Stimulated activated CD4-positive, alpha-beta T cell treated with anti-CD3 and anti-CD28 coated beads, Interleukin-1b, Interleukin-23, amount 100 ng/mL, for 48 hours (primary cell): ENCODE measurements around the gene FBXO38.
"Not testable (repeated sequence)": the region's sequence is repeated elsewhere in the genome, so short reads cannot be mapped to it uniquely, and the experiment has no call there.

Source experiments
- DNase-seq: peaks from one replicate; pipeline ENCODE4 v3.0.0-alpha.2; 2020

Gene FBXO38

GRCh38 chr5:148437249-148437648, 53.5 kb downstream of the FBXO38 start:
- no peak for DNase-seq

GRCh38 chr5:148438933-148439332, 55.2 kb downstream of the FBXO38 start:
- DNase-seq: no peak

GRCh38 chr5:148443241-148443640, 59.5 kb downstream of the FBXO38 start:
- no peak for DNase-seq

GRCh38 chr5:148443998-148444397, 60.2 kb downstream of the FBXO38 start:
- DNase-seq: peak; percentile 24

GRCh38 chr5:148445578-148445977, 61.8 kb downstream of the FBXO38 start:
- DNase-seq: no peak

GRCh38 chr5:148446611-148447010, 62.9 kb downstream of the FBXO38 start:
- no peak for DNase-seq

- DNase-seq: no peak
Measured at GRCh38 chr5:148452499-148453193, 68.9 kb downstream of the FBXO38 start.

- DNase-seq: no peak
Measured at GRCh38 chr5:148454576-148454975, 70.8 kb downstream of the FBXO38 start.

- DNase-seq: no peak
Measured at GRCh38 chr5:148455185-148455584, 71.4 kb downstream of the FBXO38 start.

GRCh38 chr5:148457183-148457620, 73.4 kb downstream of the FBXO38 start:
- DNase-seq: no peak

GRCh38 chr5:148458036-148458888, 74.5 kb downstream of the FBXO38 start:
- DNase-seq: no peak

- no peak for DNase-seq
Measured at GRCh38 chr5:148459669-148460068, 75.9 kb downstream of the FBXO38 start.

- no peak for DNase-seq
Measured at GRCh38 chr5:148465381-148466235, 81.8 kb downstream of the FBXO38 start.

- DNase-seq: no peak
Measured at GRCh38 chr5:148466236-148466580, 82.5 kb downstream of the FBXO38 start.

GRCh38 chr5:148467958-148468357, 84.2 kb downstream of the FBXO38 start:
- no peak for DNase-seq

GRCh38 chr5:148468746-148469145, 85.0 kb downstream of the FBXO38 start:
- not testable (repeated sequence) for DNase-seq

- DNase-seq: no peak
Measured at GRCh38 chr5:148469501-148469935, 85.8 kb downstream of the FBXO38 start.

- no peak for DNase-seq
Measured at GRCh38 chr5:148471379-148471778, 87.6 kb downstream of the FBXO38 start.

GRCh38 chr5:148474025-148474511, 90.3 kb downstream of the FBXO38 start:
- DNase-seq: no peak

GRCh38 chr5:148476302-148476701, 92.5 kb downstream of the FBXO38 start:
- DNase-seq: no peak

- DNase-seq: no peak
Measured at GRCh38 chr5:148477429-148477828, 93.7 kb downstream of the FBXO38 start.

GRCh38 chr5:148482196-148482595, 98.4 kb downstream of the FBXO38 start:
- DNase-seq: no peak
